ENCODE results near the gene PCSK9.

PCSK9 gene

GRCh38 chr1:55048453-55049270, 9.3 kb downstream of the PCSK9 start:
- Histone ChIP-seq H3K9ac (ENCODE audit: low read length) (no peak overlapping the region), H3K9me3 (ENCODE audit: low read length) (no peaks in the 10 kb centered on the region), H4K20me1 (ENCODE audit: insufficient read depth, low read length) (no peaks in the 10 kb centered on the region), H3K4me2 (ENCODE audit: low read length) (no peak overlapping the region), H3F3A (ENCODE audit: insufficient read depth, low read length) (no peaks in the 10 kb centered on the region), H3K79me2 (ENCODE audit: insufficient read depth, low read length) (no peaks in the 10 kb centered on the region), H3K36me3 (ENCODE audit: insufficient read depth, low read length) (no peaks in the 10 kb centered on the region), H3K27me3 (ENCODE audit: insufficient read depth, low read length) (no peaks in the 10 kb centered on the region), H3K4me1 (ENCODE audit: insufficient read depth, low read length, severe bottlenecking) (no peaks in the 10 kb centered on the region), H3K27ac (ENCODE audit: low read depth, low read length, poor library complexity, severe bottlenecking) (no peak overlapping the region), H3K9me2 (ENCODE audit: low read depth, low read length) (no peaks in the 10 kb centered on the region), H3K4me3 (ENCODE audit: low read depth, low read length, poor library complexity, severe bottlenecking) (no peak overlapping the region), H2AFZ (ENCODE audit: low read length) (no peak overlapping the region)
- no peak for TF ChIP-seq CTCF (IDR thresholded peaks at IDR 0.05; ENCODE audit: low read length)

- H3K9me2 ChIP-seq (ENCODE audit: low read depth, low read length) = no peaks in the 10 kb centered on the region
- no peaks in the 10 kb centered on the region for H3K27me3 ChIP-seq (ENCODE audit: insufficient read depth, low read length)
- H4K20me1 ChIP-seq (ENCODE audit: insufficient read depth, low read length) = no peaks in the 10 kb centered on the region
- no peak overlapping the region for H3K9ac ChIP-seq (ENCODE audit: low read length)
- H3K4me2 ChIP-seq (ENCODE audit: low read length) = no peak overlapping the region
- TF ChIP-seq EZH2 (IDR thresholded peaks at IDR 0.05; ENCODE audit: borderline replicate concordance, low read length) (no peak), CTCF (IDR thresholded peaks at IDR 0.05; ENCODE audit: low read length) (no peak)
- H3K27ac ChIP-seq (ENCODE audit: low read depth, low read length, poor library complexity, severe bottlenecking) = no peak overlapping the region
- H3K9me3 ChIP-seq (ENCODE audit: low read length) = no peaks in the 10 kb centered on the region
- no peaks in the 10 kb centered on the region for H3K4me1 ChIP-seq (ENCODE audit: insufficient read depth, low read length, severe bottlenecking)
- H3K36me3 ChIP-seq (ENCODE audit: insufficient read depth, low read length) = no peaks in the 10 kb centered on the region
- no peaks in the 10 kb centered on the region for H3F3A ChIP-seq (ENCODE audit: insufficient read depth, low read length)
- no peaks in the 10 kb centered on the region for H3K79me2 ChIP-seq (ENCODE audit: insufficient read depth, low read length)
- no peak overlapping the region for H3K4me3 ChIP-seq (ENCODE audit: low read depth, low read length, poor library complexity, severe bottlenecking)
- H2AFZ ChIP-seq (ENCODE audit: low read length) = no peak overlapping the region
Measured at GRCh38 chr1:55049271-55049913, 10.0 kb downstream of the PCSK9 start.

- Histone ChIP-seq H3K9ac (ENCODE audit: low read length) (no peak overlapping the region), H2AFZ (ENCODE audit: low read length) (no peak overlapping the region), H4K20me1 (ENCODE audit: insufficient read depth, low read length) (no peaks in the 10 kb centered on the region), H3K4me3 (ENCODE audit: low read depth, low read length, poor library complexity, severe bottlenecking) (no peak overlapping the region), H3K9me3 (ENCODE audit: low read length) (no peaks in the 10 kb centered on the region), H3K27me3 (ENCODE audit: insufficient read depth, low read length) (no peaks in the 10 kb centered on the region), H3K36me3 (ENCODE audit: insufficient read depth, low read length) (no peaks in the 10 kb centered on the region), H3K27ac (ENCODE audit: low read depth, low read length, poor library complexity, severe bottlenecking) (no peak overlapping the region), H3K4me1 (ENCODE audit: insufficient read depth, low read length, severe bottlenecking) (no peaks in the 10 kb centered on the region), H3K9me2 (ENCODE audit: low read depth, low read length) (no peaks in the 10 kb centered on the region), H3K79me2 (ENCODE audit: insufficient read depth, low read length) (no peaks in the 10 kb centered on the region), H3K4me2 (ENCODE audit: low read length) (no peak overlapping the region), H3F3A (ENCODE audit: insufficient read depth, low read length) (no peaks in the 10 kb centered on the region)
- TF ChIP-seq EZH2 (IDR thresholded peaks at IDR 0.05; ENCODE audit: borderline replicate concordance, low read length) (no peak), CTCF (IDR thresholded peaks at IDR 0.05; ENCODE audit: low read length) (no peak)
Measured at GRCh38 chr1:55049914-55050278, 10.5 kb downstream of the PCSK9 start.

Measured in OCI-LY1 (cell line).